ENCODE data around the gene DPP9. TPM values are rescaled to one million over a fixed set of nuclear protein-coding genes. Genes with fewer than 3 reads are reported as not detected.

The DPP9 gene
- polyA plus RNA-seq, 3 donors: 12.6 to 23.8 (median 13.9) TPM

- Mint-ChIP-seq H3K4me3 (no peak overlapping the region), H3K36me3 (peaks cover 61 to 86% of the 10 kb centered on the region in 2 donors), H3K9me3 (no peaks in the 10 kb centered on the region), H3K4me1 (peaks cover 4% of the 10 kb centered on the region), H3K27ac (peak overlapping the region in 1 of 7 donors; percentile 50), H3K27me3 (ENCODE audit: low read depth in 3 of 3) (peaks cover 0 to 2% (median 0%) of the 10 kb centered on the region in 3 donors)
- 76% methylated on average over 7 of the region's 8 CpGs for WGBS (ENCODE audit: insufficient coverage)
- Histone ChIP-seq H3K4me1 (ENCODE audit: control insufficient read depth in 1 of 2, insufficient read depth in 2 of 2, low read length in 2 of 2) (no peaks in the 10 kb centered on the region), H3K9me3 (replicated peaks in 1 of 2; ENCODE audit: control insufficient read depth in 1 of 2, insufficient read depth in 1 of 2, low read length in 2 of 2) (no peaks in the 10 kb centered on the region), H3K27me3 (ENCODE audit: control insufficient read depth in 2 of 2, insufficient read depth in 2 of 2, low read length in 2 of 2) (no peaks in the 10 kb centered on the region), H3K4me2 (replicated peaks; ENCODE audit: extremely low read depth, low read length, poor library complexity, severe bottlenecking) (no peak overlapping the region), H3K36me3 (replicated peaks in 1 of 2; ENCODE audit: control insufficient read depth in 1 of 2, insufficient read depth in 2 of 2, low read length in 2 of 2) (peaks cover 69 to 87% of the 10 kb centered on the region in 2 donors), H3K79me2 (ENCODE audit: insufficient read depth, low read length) (no peaks in the 10 kb centered on the region), H3K9ac (ENCODE audit: insufficient read depth, low read length, poor library complexity, severe bottlenecking) (no peak overlapping the region), H2AFZ (ENCODE audit: insufficient read depth, low read depth, low read length, poor library complexity, severe bottlenecking) (no peak overlapping the region), H3K27ac (ENCODE audit: low read depth in 1 of 2, low read length in 2 of 2) (no peak overlapping the region), H4K20me1 (ENCODE audit: insufficient read depth, low read length) (peaks cover 20% of the 10 kb centered on the region), H3K4me3 (replicated peaks in 1 of 3; ENCODE audit: low read depth in 2 of 3, low read length in 3 of 3) (no peak overlapping the region)
- intact Hi-C loops (cut with micrococcal nuclease): no loop called here
- TF ChIP-seq CTCF (IDR thresholded peaks at IDR 0.05): no peak
- DNase-seq: no peak
Observed at GRCh38 chr19:4656102-4656501, 67.5 kb downstream of the DPP9 start.

GRCh38 chr19:4654437-4655361, 68.9 kb downstream of the DPP9 start:
- Mint-ChIP-seq H3K27ac (peak overlapping the region in 6 of 7 donors; percentile 10 to 62 (median 36)), H3K4me1 (peaks cover 4% of the 10 kb centered on the region), H3K27me3 (ENCODE audit: low read depth in 3 of 3) (peaks cover 0 to 2% (median 0%) of the 10 kb centered on the region in 3 donors), H3K4me3 (no peak overlapping the region), H3K9me3 (no peaks in the 10 kb centered on the region), H3K36me3 (peaks cover 49 to 72% of the 10 kb centered on the region in 2 donors)
- Histone ChIP-seq H3K36me3 (replicated peaks in 1 of 2; ENCODE audit: control insufficient read depth in 1 of 2, insufficient read depth in 2 of 2, low read length in 2 of 2) (peaks cover 56 to 73% of the 10 kb centered on the region in 2 donors), H3K4me3 (replicated peaks in 1 of 3; ENCODE audit: low read depth in 2 of 3, low read length in 3 of 3) (no peak overlapping the region), H2AFZ (ENCODE audit: insufficient read depth, low read depth, low read length, poor library complexity, severe bottlenecking) (no peak overlapping the region), H4K20me1 (ENCODE audit: insufficient read depth, low read length) (peaks cover 19% of the 10 kb centered on the region), H3K79me2 (ENCODE audit: insufficient read depth, low read length) (no peaks in the 10 kb centered on the region), H3K27ac (ENCODE audit: low read depth in 1 of 2, low read length in 2 of 2) (no peak overlapping the region), H3K4me2 (replicated peaks; ENCODE audit: extremely low read depth, low read length, poor library complexity, severe bottlenecking) (no peak overlapping the region), H3K27me3 (ENCODE audit: control insufficient read depth in 2 of 2, insufficient read depth in 2 of 2, low read length in 2 of 2) (no peaks in the 10 kb centered on the region), H3K9ac (ENCODE audit: insufficient read depth, low read length, poor library complexity, severe bottlenecking) (no peak overlapping the region), H3K4me1 (ENCODE audit: control insufficient read depth in 1 of 2, insufficient read depth in 2 of 2, low read length in 2 of 2) (no peaks in the 10 kb centered on the region), H3K9me3 (replicated peaks in 1 of 2; ENCODE audit: control insufficient read depth in 1 of 2, insufficient read depth in 1 of 2, low read length in 2 of 2) (no peaks in the 10 kb centered on the region)
- intact Hi-C loops (cut with micrococcal nuclease): no loop called here
- 87% methylated on average over 20 of the region's 27 CpGs for WGBS (ENCODE audit: insufficient coverage)
- DNase-seq: no peak
- no peak for TF ChIP-seq CTCF (IDR thresholded peaks at IDR 0.05)

Measured in CD14-positive monocyte (primary cell).